Epidermal melanocyte (primary cell): Measurements from ENCODE around the gene GALNT6.
A peak's percentile ranks its signal among the peaks of the same experiment; 100 is the strongest.
"Not testable (repeated sequence)": the region's sequence is repeated elsewhere in the genome, so short reads cannot be mapped to it uniquely, and the experiment has no call there.

Source experiments
- DNase-seq: peaks from one replicate; pipeline ENCODE4 v3.0.0; 2011; ENCODE audit warnings: low spot score; ENCODE audit not compliant: insufficient read length

GALNT6 gene

DNA sequence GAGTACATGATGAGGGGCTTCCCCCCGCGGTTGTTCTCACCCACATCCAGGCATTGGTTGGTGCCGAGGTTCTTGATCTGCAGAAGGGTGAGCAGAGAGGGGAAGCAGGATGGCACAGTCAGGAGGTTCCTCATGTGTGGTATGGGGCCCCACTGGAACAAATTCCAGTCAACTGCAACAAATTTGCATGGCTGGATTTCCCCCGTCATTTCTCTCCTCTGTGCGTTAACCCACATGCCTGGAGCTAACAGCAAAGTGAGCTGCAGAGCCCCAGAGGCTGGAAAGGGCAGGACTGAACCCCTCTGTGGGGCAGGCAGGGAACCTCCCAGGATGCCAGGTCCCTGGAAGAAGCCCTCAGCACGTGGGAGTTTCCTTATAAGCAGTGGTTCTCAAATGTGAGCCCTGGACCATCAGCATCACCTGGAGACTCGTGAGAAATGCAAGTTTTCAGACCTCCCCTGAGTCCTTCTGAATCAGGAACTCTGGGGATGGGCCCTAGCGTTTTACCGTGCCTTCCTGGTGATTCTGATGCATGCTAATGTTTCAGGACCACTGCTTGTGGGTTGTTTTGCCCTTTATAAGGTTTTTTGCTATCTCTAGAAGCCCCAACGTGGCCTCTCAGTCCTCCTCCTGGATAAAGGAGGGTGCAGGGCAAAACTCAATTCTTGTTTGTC is 33.7 kb downstream of the GALNT6 start:
- DNase-seq = no peak

DNA sequence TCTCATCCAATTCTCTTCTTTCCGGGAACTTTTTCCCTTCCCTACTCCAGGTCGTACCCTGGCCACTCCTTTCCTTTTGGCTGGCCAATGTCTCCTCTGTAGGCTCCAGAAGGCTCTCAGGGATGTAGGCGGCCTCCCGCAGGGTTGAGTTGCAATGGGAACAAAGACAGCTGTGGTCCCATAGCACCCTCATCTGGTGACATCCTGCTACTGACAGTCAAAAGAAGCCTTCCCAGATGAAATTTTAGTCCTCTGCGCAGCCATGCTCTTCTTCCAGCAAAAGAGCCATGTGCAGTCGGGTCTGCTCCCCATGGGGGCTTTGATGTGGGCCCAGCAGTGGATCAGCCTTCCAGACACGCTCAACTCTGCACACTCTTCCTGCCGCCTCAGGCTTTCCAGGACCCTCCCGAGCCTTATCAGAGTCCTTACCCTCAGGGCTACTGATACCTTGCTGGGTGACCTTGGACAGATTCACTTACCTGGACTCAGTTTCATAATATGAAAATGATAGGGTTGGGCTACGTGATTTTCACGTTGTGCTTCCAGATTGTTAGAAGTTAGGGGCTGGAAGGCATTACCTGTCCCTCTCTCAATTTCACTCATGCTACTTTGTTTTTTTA is 39.2 kb downstream of the GALNT6 start:
- no peak for DNase-seq

DNA sequence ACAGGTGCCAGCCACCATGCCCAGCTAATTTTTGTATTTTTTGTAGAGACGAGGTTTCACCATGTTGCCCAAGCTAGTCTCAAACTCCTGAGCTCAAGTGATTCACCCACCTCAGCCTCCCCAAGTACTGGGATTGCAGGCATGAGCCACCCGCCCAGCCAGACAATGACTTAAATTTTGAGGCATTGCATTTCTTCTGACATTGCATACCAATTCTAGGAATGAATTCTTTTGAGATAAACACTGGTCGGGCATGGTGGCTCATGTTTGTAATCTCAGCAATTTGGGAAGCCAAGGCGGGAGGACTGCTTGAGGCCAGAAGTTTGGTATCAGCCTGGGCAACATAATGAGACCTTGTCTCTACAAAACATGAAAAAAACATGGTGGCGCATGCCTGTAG is 42.2 kb downstream of the GALNT6 start:
- DNase-seq = no peak

DNA sequence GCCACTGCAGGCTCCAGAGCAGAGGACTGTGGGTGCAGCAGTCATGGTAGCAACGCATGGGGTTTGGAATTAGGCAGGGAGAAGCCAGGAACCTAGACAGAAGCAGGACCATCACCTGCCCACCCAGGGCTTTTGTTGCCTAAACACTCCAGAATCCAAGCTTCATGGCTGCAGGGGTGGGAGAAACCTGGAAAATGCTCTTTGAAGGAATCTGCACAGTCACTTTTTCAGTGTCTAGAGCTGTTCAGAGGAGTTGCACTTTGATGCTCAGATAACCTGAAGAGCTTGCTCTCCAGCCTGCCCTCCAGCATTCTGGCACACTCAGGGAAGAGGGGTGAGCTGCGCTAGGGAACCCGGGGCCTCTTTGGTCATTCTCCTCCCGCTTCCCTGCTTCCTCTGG is 43.1 kb downstream of the GALNT6 start:
- DNase-seq = no peak

DNA sequence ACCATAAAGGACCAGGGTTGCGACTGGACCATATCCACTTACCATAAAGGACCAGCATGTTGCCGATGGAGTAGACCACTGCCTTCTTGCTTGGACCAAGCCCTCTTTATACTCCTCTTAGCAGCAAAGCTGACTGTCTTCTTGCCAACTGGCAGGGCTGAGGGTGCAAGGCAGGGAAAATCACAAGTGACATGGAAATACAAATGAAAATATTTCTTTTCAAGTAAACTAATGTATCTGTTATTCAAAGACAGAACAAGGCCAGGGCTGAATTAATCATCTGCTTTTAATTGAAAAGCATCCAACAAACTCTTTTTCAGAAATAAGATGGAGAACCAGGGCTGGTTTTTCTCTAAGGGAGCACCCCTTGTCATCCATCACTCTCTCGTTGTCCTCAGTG is 44.6 kb downstream of the GALNT6 start, which contains the start of gene CELA1:
Gene CELA1 (minus strand): TSS at position 99 of the 400 bp plus-strand sequence. CDS start 41 bp downstream, at position 58.
- no peak for DNase-seq

DNA sequence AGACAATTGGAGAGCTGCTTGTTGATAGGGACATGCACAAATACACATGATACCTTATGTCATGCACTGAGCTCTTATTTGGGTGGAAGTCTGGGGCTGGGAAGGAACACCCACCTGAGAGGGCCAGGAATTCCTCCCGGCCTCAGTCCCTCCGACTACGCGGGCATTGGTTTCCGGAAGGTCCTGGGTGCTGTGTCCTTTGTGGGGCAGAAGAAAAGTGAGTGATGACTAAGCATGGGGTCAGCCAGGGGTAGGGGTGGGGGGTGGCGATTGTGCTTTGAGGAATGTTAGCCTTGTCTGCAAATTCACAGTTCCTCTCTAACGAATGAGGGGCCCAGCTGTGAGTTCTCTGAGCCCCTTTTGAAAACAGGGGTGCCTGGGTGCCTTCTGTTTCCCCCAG is 45.5 kb downstream of the GALNT6 start:
- DNase-seq = no peak

DNA sequence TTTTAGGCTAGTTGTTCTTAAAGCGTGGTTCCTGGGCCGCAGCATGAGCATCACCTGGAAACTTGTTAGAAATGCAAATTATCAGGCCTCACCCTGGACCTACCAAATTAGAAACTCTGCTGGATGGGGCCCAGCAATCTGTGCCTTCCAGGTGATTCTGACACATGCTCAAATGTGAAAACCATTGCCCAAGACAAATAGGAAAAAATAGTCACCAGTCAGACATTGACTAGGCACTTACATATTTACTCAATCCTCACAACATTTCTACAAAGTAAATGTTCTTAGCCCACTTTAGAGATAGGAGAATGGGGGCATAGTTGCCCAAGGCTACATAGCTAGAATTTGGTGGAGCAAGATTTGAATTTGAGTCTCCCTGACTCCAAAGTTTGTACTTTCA is 48.0 kb downstream of the GALNT6 start:
- DNase-seq = no peak

DNA sequence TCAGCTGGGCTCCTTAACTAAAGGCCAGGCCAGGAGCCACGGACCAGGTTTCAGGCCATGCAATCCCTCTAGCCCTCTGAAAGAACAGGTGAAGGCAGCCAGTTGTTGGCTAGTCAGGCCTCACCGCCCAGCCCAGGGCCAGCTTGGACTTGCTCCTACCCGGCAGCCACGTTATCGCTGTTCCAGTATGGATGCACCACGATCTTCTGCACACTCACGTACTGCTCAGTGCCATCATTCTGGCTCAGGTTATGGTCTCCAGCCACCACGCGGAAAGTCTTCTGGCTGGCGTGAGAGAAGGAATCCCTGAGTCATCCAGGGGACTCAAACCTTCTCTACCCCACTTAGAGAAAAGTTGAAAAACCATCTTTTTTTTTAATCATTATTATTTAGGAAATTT is 48.8 kb downstream of the GALNT6 start:
- DNase-seq = no peak

DNA sequence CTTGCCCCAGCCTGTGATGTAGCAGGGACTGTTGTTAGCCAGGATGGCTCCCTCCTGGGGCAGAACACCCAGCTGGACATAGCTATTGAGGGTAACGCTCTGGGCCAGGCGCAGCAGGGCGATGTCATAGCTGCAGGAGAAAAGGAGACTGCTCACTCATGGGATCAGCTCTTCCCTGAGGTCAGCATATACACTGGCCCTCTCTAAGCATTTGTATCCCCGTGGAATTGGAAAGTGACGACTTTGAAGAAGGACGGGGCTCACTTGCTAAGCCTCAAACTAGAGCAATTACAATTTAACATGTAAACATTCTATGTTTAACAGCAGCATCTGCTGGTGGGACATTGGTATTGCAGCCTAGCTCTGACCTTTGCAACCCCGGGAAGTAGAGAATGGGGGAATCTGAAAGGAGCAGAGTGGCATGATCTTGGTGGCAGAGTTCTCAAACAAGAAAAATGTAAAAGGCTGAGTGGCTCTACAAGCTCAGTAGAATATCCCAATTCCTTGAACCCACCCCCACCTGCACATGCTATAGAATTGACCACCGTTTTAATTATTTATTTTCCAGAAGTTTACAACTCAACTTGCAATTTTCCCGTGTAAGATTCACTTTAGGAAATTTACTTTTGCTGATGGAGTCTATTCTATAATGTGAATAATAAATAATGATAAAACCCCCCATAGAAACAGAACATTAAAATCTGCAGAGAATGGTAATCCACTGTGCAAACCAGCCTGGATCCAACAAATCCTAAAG is 49.8 kb downstream of the GALNT6 start:
- DNase-seq = peak; percentile 85

DNA sequence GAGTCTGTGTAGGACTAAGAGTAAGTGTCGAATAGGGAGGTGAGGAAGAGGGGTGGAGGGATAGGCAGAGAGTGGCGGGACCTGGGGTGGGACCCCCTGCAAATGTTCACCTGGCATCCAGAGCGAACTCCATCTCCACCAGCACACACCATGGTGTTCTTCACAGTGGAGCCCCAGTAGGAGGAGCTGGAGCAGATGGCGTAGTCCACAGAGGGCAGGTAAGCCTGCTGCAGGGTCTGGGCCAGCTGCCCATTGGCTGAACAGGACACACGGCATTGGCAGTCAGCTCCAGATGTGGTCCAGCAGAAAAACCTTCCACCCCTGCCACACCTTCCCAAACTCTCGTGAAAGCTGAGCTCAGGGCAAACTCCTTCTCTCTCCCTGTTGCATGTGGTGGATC is 51.5 kb downstream of the GALNT6 start:
- no peak for DNase-seq

DNA sequence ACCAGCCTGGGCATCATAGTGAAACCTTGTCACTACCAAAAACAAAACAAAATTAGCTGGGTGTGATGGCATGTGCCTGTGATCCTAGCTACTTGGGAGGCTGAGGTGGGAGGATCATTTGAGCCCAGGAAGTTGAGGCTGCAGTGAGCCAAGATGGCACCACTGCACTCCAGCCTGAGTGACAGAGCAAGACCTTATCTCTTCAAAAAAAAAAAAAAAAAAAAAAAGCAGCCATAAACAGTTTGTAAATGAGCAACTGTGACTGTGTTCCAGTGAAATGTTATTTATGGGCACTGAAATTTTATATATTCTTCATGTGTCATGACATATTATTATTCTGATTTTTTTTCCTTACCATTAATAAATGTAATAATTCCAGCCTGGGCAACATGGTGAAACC is 53.9 kb downstream of the GALNT6 start:
- DNase-seq = not testable (repeated sequence)

DNA sequence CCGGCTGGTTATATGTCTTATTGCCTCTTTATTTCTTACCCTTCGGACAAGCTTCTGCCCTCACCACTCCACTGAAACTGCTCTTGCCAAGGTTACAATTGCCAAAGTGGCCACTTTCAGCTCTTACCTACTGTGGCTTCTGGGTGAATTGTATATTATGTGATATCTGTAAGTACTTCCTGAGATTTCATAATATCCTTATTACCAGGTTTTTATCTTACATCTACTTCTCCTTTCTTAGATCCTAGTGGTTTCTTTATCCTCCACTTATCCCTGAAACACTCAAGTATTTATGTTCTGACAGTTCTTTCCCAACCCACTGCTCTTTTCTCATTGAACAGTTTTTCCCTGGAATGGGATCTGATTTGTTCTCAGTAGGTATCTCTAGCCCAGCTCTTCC is 55.3 kb downstream of the GALNT6 start:
- no peak for DNase-seq

DNA sequence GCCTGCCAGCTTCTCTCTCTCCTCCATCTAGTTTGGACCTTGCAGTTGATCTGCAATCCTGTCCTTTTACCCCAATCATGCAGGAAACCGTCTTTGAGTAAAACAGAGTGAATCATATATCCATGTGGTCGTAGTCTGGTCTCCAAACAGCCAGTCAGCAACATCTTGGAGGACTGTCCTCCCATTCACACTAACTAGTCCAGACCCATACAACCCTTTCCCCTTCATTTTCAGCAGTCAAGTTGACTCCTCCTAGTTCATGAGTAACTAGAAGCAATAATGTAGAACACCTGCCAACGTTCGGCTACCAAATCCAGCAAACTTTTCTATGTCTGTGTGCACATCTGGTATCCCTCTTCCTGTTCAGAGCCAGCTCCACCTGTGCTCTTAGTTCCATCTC is 56.4 kb downstream of the GALNT6 start:
- no peak for DNase-seq

DNA sequence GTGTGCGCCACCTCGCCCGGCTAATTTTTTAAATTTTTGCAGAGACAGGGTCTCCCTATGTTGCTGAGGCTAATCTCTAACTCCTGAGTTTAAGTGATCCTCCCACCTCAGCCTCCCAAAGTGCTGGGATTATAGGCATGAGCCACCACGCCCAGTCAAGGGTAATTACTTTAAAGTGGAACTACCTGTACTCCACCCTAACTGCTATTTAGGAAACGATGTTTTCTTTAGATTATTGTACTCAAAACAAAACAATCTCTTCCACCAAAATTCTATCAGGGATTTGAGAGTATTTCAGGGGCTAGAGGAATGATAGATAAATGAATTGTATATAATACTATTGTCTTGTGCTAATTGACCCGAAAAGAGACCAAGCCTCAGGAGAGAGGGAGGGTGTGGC is 57.7 kb downstream of the GALNT6 start:
- DNase-seq = no peak

DNA sequence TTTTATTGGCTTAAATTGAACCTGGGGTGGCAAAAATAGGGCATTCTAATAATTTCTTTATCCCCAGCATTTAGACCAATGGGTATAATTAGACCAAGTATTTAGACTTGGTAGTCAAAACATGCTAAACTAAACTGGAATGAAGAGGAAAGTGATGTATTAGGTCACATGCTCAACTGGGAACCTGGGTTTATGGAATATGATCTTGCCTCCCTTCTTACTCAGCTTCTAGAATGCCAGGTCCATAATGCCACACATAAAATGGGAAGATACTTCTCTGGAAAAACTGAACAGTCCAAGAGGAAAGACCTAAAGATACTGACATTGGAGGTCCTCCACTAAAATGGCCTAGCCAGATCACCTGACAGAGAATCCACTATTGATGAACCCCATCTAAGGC is 61.0 kb downstream of the GALNT6 start:
- no peak for DNase-seq

DNA sequence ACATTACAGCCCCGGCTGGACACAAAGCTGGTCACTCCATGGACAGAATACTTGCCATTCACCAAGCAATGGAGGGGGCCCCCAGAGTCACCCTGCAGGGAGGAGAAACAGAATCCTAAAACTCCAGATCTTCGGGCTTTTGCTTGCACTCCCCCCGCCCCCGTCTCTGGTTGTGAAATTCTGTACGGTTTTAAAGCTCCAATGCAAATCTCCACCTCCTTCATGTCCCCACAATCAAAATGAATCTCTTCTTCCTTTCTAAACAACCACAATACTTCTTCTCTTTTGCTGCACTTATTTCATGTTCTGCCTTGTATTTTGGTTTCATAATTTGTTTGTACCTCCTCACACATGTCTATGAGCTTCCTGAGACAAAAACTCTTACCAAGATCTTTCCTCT is 61.5 kb downstream of the GALNT6 start:
- DNase-seq = no peak

DNA sequence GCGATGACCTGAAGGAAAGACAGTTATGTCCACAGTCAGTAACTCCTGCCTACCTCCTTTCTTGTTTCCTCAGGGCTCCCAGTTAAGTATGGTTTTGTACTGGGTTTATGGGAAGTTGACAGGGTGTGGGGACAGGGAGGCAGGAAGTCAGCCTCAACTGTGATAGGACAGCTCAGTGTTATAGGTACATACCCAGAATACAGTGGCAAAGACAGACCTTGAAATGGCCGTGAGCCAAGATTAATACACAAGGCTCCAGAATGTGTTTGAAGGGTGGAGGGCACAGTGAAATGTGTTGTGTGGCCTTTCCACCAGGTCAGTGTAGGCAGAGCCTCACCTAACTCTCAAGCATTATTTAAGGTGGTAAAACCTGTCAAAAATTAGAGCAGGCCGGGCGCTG is 62.6 kb downstream of the GALNT6 start:
- DNase-seq = no peak

DNA sequence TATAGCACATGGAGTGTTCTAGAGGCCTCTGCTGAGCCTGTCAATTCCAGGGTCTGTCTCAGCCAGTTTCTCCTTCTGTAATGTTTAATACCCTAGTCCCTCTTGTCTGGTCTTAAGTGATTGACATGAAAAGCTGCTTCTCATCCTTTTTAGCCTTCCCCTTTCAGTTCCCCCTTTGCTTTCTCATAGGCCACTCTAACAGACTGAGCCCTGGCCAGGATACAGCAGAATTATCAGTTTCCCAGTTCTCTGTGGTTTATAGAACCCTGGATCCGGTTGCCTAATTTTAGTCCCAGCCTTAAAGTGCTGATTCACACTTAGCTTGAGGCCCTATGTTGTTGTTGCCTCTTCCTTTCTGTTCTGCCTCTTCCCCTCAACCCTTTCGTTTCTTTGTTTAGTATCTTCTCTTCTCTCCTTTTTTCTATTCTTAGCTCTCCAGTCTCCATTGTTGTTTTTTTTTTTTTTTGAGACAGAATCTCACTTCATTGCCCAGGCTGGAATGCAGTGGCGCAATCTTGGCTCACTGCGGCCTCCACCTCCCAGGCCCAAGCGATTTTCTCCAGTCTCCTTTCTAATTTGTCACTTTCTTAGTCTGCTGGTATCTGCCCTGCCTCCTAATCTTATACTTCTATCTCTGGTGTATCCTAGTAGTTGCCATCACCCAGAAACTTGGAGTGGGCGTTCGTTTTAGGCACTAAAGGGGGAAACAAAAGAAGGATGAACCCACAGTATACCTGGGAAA is 64.3 kb downstream of the GALNT6 start:
- no peak for DNase-seq

DNA sequence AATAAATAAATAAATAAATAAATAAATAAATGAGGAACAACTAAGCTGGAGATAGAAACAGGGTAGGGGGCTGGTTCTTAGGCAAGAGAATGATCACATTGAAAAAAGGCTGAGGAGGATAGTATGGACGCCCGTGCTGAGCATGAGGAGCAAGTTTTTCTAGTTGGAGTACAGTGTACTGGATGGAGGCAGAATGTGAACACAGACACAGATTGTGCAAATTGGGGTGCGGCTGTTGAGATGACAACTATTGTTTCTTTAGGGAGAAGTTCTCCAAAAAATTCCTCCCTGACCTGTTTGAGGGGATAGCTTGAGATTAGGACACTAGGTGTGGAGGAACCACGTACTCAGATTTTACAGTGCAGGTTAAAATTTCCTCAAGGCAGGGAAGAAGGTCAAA is 66.3 kb downstream of the GALNT6 start:
- no peak for DNase-seq

DNA sequence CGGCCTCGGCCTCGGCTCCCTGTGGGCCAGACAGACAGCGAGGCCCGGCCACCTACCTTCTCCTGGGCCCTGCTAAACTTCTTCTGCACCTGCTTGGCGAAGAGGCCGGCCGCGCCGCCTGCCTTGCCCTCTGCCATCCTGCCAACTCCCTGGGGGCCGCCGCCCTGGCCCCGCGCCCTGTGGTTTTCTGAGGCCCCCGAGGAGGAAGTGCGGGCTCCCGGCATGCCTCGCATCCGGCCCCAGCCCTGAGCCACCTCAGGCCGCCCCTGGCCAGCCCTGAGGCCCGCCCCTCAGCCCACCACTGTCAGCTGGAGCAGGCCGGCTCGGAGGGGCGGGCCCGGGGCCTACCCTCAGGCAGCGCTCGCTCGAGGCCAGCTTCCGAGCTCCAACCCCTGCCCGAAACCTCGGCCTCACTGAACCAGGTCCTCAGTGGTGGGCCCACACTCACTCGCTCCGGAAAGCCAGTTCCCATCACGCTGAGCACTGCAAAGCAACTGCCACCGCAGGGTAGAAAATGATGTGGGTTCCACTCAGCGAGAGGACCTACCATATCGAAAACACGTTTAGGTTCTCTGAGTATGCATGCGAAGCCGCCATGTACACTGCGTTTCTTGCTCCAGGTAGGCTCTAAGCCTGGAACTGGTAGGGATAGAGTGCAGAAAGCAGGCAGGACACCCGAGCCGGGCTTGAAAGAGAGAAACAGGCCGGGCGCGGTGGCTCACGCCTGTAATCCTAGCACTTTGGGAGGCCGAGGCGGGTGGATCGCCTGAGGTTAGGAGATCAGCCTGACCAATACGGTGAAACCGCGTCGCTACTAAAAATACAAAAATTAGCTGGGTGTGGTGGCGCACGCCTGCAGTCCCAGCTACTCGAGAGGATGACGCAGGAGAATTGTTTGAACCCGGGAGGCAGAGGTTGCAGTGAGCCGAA is 67.0 kb downstream of the GALNT6 start, which contains the start of gene BIN2:
Gene BIN2 (minus strand): TSS at position 209 of the 930 bp plus-strand sequence. CDS start 72 bp downstream, at position 137.
- no peak for DNase-seq
